CD4-positive, alpha-beta memory T cell (primary cell): ENCODE measurements around the gene ALPI. TPM values are rescaled to one million over a fixed set of nuclear protein-coding genes. Genes with fewer than 3 reads are reported as not detected.
"Not testable (repeated sequence)": the region's sequence is repeated elsewhere in the genome, so short reads cannot be mapped to it uniquely, and the experiment has no call there.

ENCODE experiments used
- CTCF ChIA-PET: fragments of 350-600 bp; sonication (Branson Sonifier 250); formaldehyde crosslinking; loops from one replicate; lab custom pipeline; 2021; ENCODE audit warnings: inconsistent platforms; ENCODE audit not compliant: partially characterized antibody; lab: Charles Lee
- POLR2A ChIA-PET: fragments of 350-600 bp; sonication (Branson Sonifier 250); formaldehyde crosslinking; loops from one replicate; lab custom pipeline; 2021; ENCODE audit not compliant: partially characterized antibody; lab: Charles Lee
- DNase-seq, 5 donors: peaks; one replicate each; pipeline versions ENCODE4 v3.0.0 to v3.0.0-alpha.2; 2020 to 2022; ENCODE audit warnings: mixed read lengths in 1 of 5
- H3K27ac ChIP-seq: one replicate; pipeline ENCODE4 v1.7.0; 2013; ENCODE audit warnings: low read depth, low read length
- H3K27me3 ChIP-seq: 2 replicates; pipeline ENCODE4 v1.7.0; 2013; ENCODE audit warnings: mild to moderate bottlenecking, low read length, moderate library complexity; ENCODE audit not compliant: insufficient read depth
- H3K36me3 ChIP-seq: 2 replicates; pipeline ENCODE4 v1.7.0; 2013; ENCODE audit warnings: mild to moderate bottlenecking, low read length, moderate library complexity; ENCODE audit not compliant: insufficient read depth
- H3K4me1 ChIP-seq: 2 replicates; pipeline ENCODE4 v1.7.0; 2013; ENCODE audit warnings: mild to moderate bottlenecking, low read length, moderate library complexity; ENCODE audit not compliant: insufficient read depth
- H3K4me3 ChIP-seq, 2 donors: one replicate each; pipeline ENCODE4 v1.7.0; 2013; ENCODE audit warnings: low read length in 2 of 2, mild to moderate bottlenecking in 1 of 2
- H3K9me3 ChIP-seq, 2 donors: one replicate each; pipeline ENCODE4 v1.7.0; 2013; ENCODE audit warnings: low read length in 2 of 2, control low read depth in 1 of 2; ENCODE audit not compliant: control insufficient read depth in 1 of 2
- H3K27ac Mint-ChIP-seq, 7 donors: one replicate each; pipeline ENCODE4 v1.8.0; 2020 to 2021; ENCODE audit warnings: mixed read lengths in 7 of 7, mild to moderate bottlenecking in 6 of 7, inconsistent platforms in 3 of 7, moderate library complexity in 3 of 7
- H3K27me3 Mint-ChIP-seq, 2 donors: one replicate each; pipeline ENCODE4 v1.8.0; 2020 to 2021; ENCODE audit warnings: mixed read lengths in 2 of 2
- H3K36me3 Mint-ChIP-seq, 2 donors: one replicate each; pipeline ENCODE4 v1.8.0; 2020 to 2021; ENCODE audit warnings: mixed read lengths in 2 of 2, inconsistent platforms in 1 of 2, mild to moderate bottlenecking in 1 of 2
- H3K4me1 Mint-ChIP-seq, 4 donors: one replicate each; pipeline ENCODE4 v1.8.0; 2020 to 2021; ENCODE audit warnings: mixed read lengths in 4 of 4, mild to moderate bottlenecking in 1 of 4
- H3K4me3 Mint-ChIP-seq, 8 donors: one replicate each; pipeline ENCODE4 v1.8.0; 2020 to 2021; ENCODE audit warnings: mixed read lengths in 8 of 8, mild to moderate bottlenecking in 7 of 8, moderate library complexity in 6 of 8, inconsistent platforms in 3 of 8
- H3K9me3 Mint-ChIP-seq, 8 donors: one replicate each; pipeline ENCODE4 v1.8.0; 2020 to 2021; ENCODE audit warnings: mixed read lengths in 8 of 8, mild to moderate bottlenecking in 5 of 8, inconsistent platforms in 3 of 8, moderate library complexity in 1 of 8
- intact Hi-C: fragments of 100-400 bp; cut with micrococcal nuclease; formaldehyde crosslinking; loops from one replicate; pipeline ENCODE4 v1.15.1; 2023
- polyA plus RNA-seq, 2 donors: library from polyadenylated mRNA; unstranded; fragments of 300-500 nt; fragmentation: Illumina TruSeq; gene quantifications; one replicate each; pipeline ENCODE4 v1.2.3, GENCODE V29; 2021
- total RNA-seq, 2 experiments: library from RNA; stranded (reverse); gene quantifications; one replicate each; pipeline ENCODE4 v1.2.3, GENCODE V29; 2021

Gene ALPI
- total and polyA plus RNA-seq, 4 experiments from 2014 or later = not detected

- H3K4me3 ChIP-seq, H3K9me3 Mint-ChIP-seq, H3K27ac Mint-ChIP-seq, H3K36me3 ChIP-seq, H3K4me1 Mint-ChIP-seq, POLR2A ChIA-PET, intact Hi-C loops, H3K36me3 Mint-ChIP-seq, DNase-seq, H3K9me3 ChIP-seq, H3K4me3 Mint-ChIP-seq, H3K27me3 Mint-ChIP-seq, H3K27me3 ChIP-seq, H3K4me1 ChIP-seq, H3K27ac ChIP-seq: not testable (repeated sequence)
- CTCF ChIA-PET = interaction anchor here (0.9 kb wide), 1 partner anchor 564 kb away, joined by 3 read pairs; no protein-coding TSS in a partner anchor
These were observed 12.9 kb upstream of the ALPI start for GRCh38 chr2:232443047-232443446.

GRCh38 chr2:232443669-232444408, 12.1 kb upstream of the ALPI start:
- intact Hi-C loops, H3K36me3 Mint-ChIP-seq, POLR2A ChIA-PET, H3K9me3 Mint-ChIP-seq, H3K27me3 ChIP-seq, H3K27me3 Mint-ChIP-seq, H3K36me3 ChIP-seq, H3K27ac ChIP-seq, H3K9me3 ChIP-seq, H3K4me3 ChIP-seq, H3K4me3 Mint-ChIP-seq, DNase-seq, H3K4me1 ChIP-seq, H3K27ac Mint-ChIP-seq, H3K4me1 Mint-ChIP-seq: not testable (repeated sequence)
- CTCF ChIA-PET = interaction anchor here (0.5 kb wide), 1 partner anchor 147 kb away, joined by 3 read pairs; no protein-coding TSS in a partner anchor

GRCh38 chr2:232444409-232445148, 11.4 kb upstream of the ALPI start:
- H3K27ac ChIP-seq = no peak overlapping the region
- Mint-ChIP-seq H3K36me3 (no peaks in the 10 kb centered on the region), H3K9me3 (no peaks in the 10 kb centered on the region), H3K4me3 (no peak overlapping the region), H3K27me3 (peaks cover 2 to 3% of the 10 kb centered on the region in 2 donors), H3K27ac (no peak overlapping the region), H3K4me1 (peaks cover 2 to 6% (median 4%) of the 10 kb centered on the region in 4 donors)
- H3K36me3 ChIP-seq = no peaks in the 10 kb centered on the region
- no peaks in the 10 kb centered on the region for H3K9me3 ChIP-seq
- H3K4me3 ChIP-seq = no peak overlapping the region
- peak; percentile 33 to 55 (median 44) for DNase-seq
- ChIA-PET POLR2A (no interaction called here), CTCF (interaction anchor here (0.5 kb wide), 1 partner anchor 147 kb away, joined by 3 read pairs; no protein-coding TSS in a partner anchor)
- H3K4me1 ChIP-seq = no peaks in the 10 kb centered on the region
- intact Hi-C loops = no loop called here
- no peaks in the 10 kb centered on the region for H3K27me3 ChIP-seq

- H3K36me3 ChIP-seq, DNase-seq, H3K27ac ChIP-seq, CTCF ChIA-PET, H3K9me3 Mint-ChIP-seq, H3K4me3 ChIP-seq, H3K4me1 ChIP-seq, H3K27ac Mint-ChIP-seq, H3K27me3 ChIP-seq, intact Hi-C loops, H3K27me3 Mint-ChIP-seq, H3K4me3 Mint-ChIP-seq, H3K36me3 Mint-ChIP-seq, H3K9me3 ChIP-seq, H3K4me1 Mint-ChIP-seq, POLR2A ChIA-PET: not testable (repeated sequence)
These were observed 10.6 kb upstream of the ALPI start for GRCh38 chr2:232445149-232445885.

GRCh38 chr2:232446266-232446777, 9.6 kb upstream of the ALPI start:
- H3K9me3 ChIP-seq, intact Hi-C loops, POLR2A ChIA-PET, H3K27me3 Mint-ChIP-seq, H3K4me3 ChIP-seq, H3K36me3 Mint-ChIP-seq, H3K4me1 Mint-ChIP-seq, H3K27ac Mint-ChIP-seq, DNase-seq, H3K4me1 ChIP-seq, H3K36me3 ChIP-seq, H3K4me3 Mint-ChIP-seq, H3K27ac ChIP-seq, H3K27me3 ChIP-seq, H3K9me3 Mint-ChIP-seq: not testable (repeated sequence)
- CTCF ChIA-PET = interaction anchor here (0.5 to 1.4 kb wide), 3 partner anchors 9 to 544 kb away, joined by 3 to 6 read pairs (median 5); partner anchors contain the start of gene ALPI

- ChIA-PET CTCF (interaction anchor here (0.5 to 1.4 kb wide), 6 partner anchors 8 to 545 kb away, joined by 3 to 6 read pairs (median 3); partner anchors contain the start of gene ALPI), POLR2A (no interaction called here)
- Histone ChIP-seq H3K4me3 (no peak overlapping the region), H3K27me3 (no peaks in the 10 kb centered on the region), H3K4me1 (no peaks in the 10 kb centered on the region), H3K36me3 (no peaks in the 10 kb centered on the region), H3K9me3 (no peaks in the 10 kb centered on the region), H3K27ac (no peak overlapping the region)
- no peaks in the 10 kb centered on the region for H3K36me3 Mint-ChIP-seq
- no peaks in the 10 kb centered on the region for H3K9me3 Mint-ChIP-seq
- H3K27me3 Mint-ChIP-seq = no peaks in the 10 kb centered on the region
- intact Hi-C loops = no loop called here
- peaks cover 0 to 2% (median 0%) of the 10 kb centered on the region in 4 donors for H3K4me1 Mint-ChIP-seq
- H3K4me3 Mint-ChIP-seq = no peak overlapping the region
- no peak for DNase-seq
- no peak overlapping the region for H3K27ac Mint-ChIP-seq
These were observed 8.8 kb upstream of the ALPI start for GRCh38 chr2:232447091-232447620.
